Measurements from ENCODE around the gene FAS. TPM values are rescaled to one million over a fixed set of nuclear protein-coding genes. Genes with fewer than 3 reads are reported as not detected.

FAS gene
- total RNA-seq, 2 experiments from 2014 or later = 7.7 to 19.2 TPM

- H2AFZ ChIP-seq (ENCODE audit: low read length) = no peak overlapping the region
- TF ChIP-seq EZH2phosphoT487 (IDR thresholded peaks at IDR 0.05; ENCODE audit: borderline replicate concordance, low read depth, low read length) (no peak), CTCF (conservative IDR thresholded peaks at IDR 0.05; ENCODE audit: low read length) (no peak)
- H3K9me2 ChIP-seq (ENCODE audit: insufficient read depth, low read length) = no peaks in the 10 kb centered on the region
- no peaks in the 10 kb centered on the region for H4K20me1 ChIP-seq (ENCODE audit: insufficient read depth, low read length)
- H3K27ac ChIP-seq (ENCODE audit: low read depth, low read length, poor library complexity, severe bottlenecking) = no peak overlapping the region
- ChIA-PET CTCF (ENCODE audit: unreplicated experiment) (interaction anchor here (1.5 kb wide), 1 partner anchor 108 kb away, joined by 6 read pairs; no protein-coding TSS in a partner anchor), POLR2A (no interaction called here)
- DNase-seq (ENCODE audit: low spot score) = no peak
- no peak overlapping the region for H3K4me2 ChIP-seq (ENCODE audit: low read length)
- intact Hi-C loops (cut with micrococcal nuclease; ENCODE audit: unreplicated experiment) = loop anchor here (10.0 kb wide), 1 partner anchor 631 kb away; no protein-coding TSS in a partner anchor
- H3K9me3 ChIP-seq (ENCODE audit: low read length) = no peaks in the 10 kb centered on the region
- no peaks in the 10 kb centered on the region for H3K36me3 ChIP-seq (ENCODE audit: insufficient read depth, low read length)
- peaks cover 11% of the 10 kb centered on the region for H3K4me1 ChIP-seq (ENCODE audit: insufficient read depth, low read length, poor library complexity, severe bottlenecking)
- BruUV-seq (replicated peaks) = no TSS peak
- no peaks in the 10 kb centered on the region for H3K79me2 ChIP-seq (ENCODE audit: insufficient read depth, low read depth, low read length)
- no peak overlapping the region for H3K4me3 ChIP-seq (ENCODE audit: low read depth, low read length, poor library complexity, severe bottlenecking)
These were observed 46.8 kb upstream of the FAS start for GRCh38 chr10:88943778-88944177.

GRCh38 chr10:88944813-88945212 lies 45.8 kb upstream of the FAS start:
- Histone ChIP-seq H3K79me2 (ENCODE audit: insufficient read depth, low read depth, low read length) (no peaks in the 10 kb centered on the region), H3K9me2 (ENCODE audit: insufficient read depth, low read length) (no peaks in the 10 kb centered on the region), H3K36me3 (ENCODE audit: insufficient read depth, low read length) (no peaks in the 10 kb centered on the region), H3K4me3 (ENCODE audit: low read depth, low read length, poor library complexity, severe bottlenecking) (no peak overlapping the region), H3K4me2 (ENCODE audit: low read length) (peak overlapping the region; percentile 27), H3K9me3 (ENCODE audit: low read length) (no peaks in the 10 kb centered on the region), H4K20me1 (ENCODE audit: insufficient read depth, low read length) (no peaks in the 10 kb centered on the region), H2AFZ (ENCODE audit: low read length) (no peak overlapping the region), H3K27ac (ENCODE audit: low read depth, low read length, poor library complexity, severe bottlenecking) (no peak overlapping the region), H3K4me1 (ENCODE audit: insufficient read depth, low read length, poor library complexity, severe bottlenecking) (peaks cover 11% of the 10 kb centered on the region)
- intact Hi-C loops (cut with micrococcal nuclease; ENCODE audit: unreplicated experiment) = loop anchor here (10.0 kb wide), 1 partner anchor 630 kb away; no protein-coding TSS in a partner anchor
- DNase-seq (ENCODE audit: low spot score) = peak; percentile 23
- CTCF ChIA-PET (ENCODE audit: unreplicated experiment) = interaction anchor here (1.5 kb wide), 1 partner anchor 109 kb away, joined by 6 read pairs; no protein-coding TSS in a partner anchor
- POLR2A ChIA-PET = interaction anchor here (0.7 to 1.2 kb wide), 2 partner anchors 10 to 1777 kb away, joined by 3 to 9 read pairs; no protein-coding TSS in a partner anchor
- BruUV-seq (replicated peaks) = no TSS peak
- no peak for TF ChIP-seq CTCF (conservative IDR thresholded peaks at IDR 0.05; ENCODE audit: low read length)
- no peak for TF ChIP-seq EZH2phosphoT487 (IDR thresholded peaks at IDR 0.05; ENCODE audit: borderline replicate concordance, low read depth, low read length)

GRCh38 chr10:88946200-88946599 lies 44.4 kb upstream of the FAS start:
- CTCF ChIA-PET (ENCODE audit: unreplicated experiment) = no interaction called here
- no peak for DNase-seq (ENCODE audit: low spot score)
- no peak overlapping the region for H3K4me2 ChIP-seq (ENCODE audit: low read length)
- no peaks in the 10 kb centered on the region for H3K79me2 ChIP-seq (ENCODE audit: insufficient read depth, low read depth, low read length)
- no peaks in the 10 kb centered on the region for H3K36me3 ChIP-seq (ENCODE audit: insufficient read depth, low read length)
- no peaks in the 10 kb centered on the region for H4K20me1 ChIP-seq (ENCODE audit: insufficient read depth, low read length)
- POLR2A ChIA-PET = interaction anchor here (0.6 to 1.2 kb wide), 3 partner anchors 9 to 117 kb away, joined by 3 to 9 read pairs (median 6); no protein-coding TSS in a partner anchor
- TF ChIP-seq CTCF (conservative IDR thresholded peaks at IDR 0.05; ENCODE audit: low read length) (no peak), EZH2phosphoT487 (IDR thresholded peaks at IDR 0.05; ENCODE audit: borderline replicate concordance, low read depth, low read length) (no peak)
- H3K4me1 ChIP-seq (ENCODE audit: insufficient read depth, low read length, poor library complexity, severe bottlenecking) = peaks cover 11% of the 10 kb centered on the region
- no peak overlapping the region for H3K27ac ChIP-seq (ENCODE audit: low read depth, low read length, poor library complexity, severe bottlenecking)
- H3K9me2 ChIP-seq (ENCODE audit: insufficient read depth, low read length) = no peaks in the 10 kb centered on the region
- no peak overlapping the region for H2AFZ ChIP-seq (ENCODE audit: low read length)
- intact Hi-C loops (cut with micrococcal nuclease; ENCODE audit: unreplicated experiment) = loop anchor here (10.0 kb wide), 1 partner anchor 629 kb away; no protein-coding TSS in a partner anchor
- H3K9me3 ChIP-seq (ENCODE audit: low read length) = no peaks in the 10 kb centered on the region
- no TSS peak for BruUV-seq (replicated peaks)
- H3K4me3 ChIP-seq (ENCODE audit: low read depth, low read length, poor library complexity, severe bottlenecking) = no peak overlapping the region
